GM18502 (cell line): ENCODE data around the gene PRKCE.
"Not testable (repeated sequence)": the region's sequence is repeated elsewhere in the genome, so short reads cannot be mapped to it uniquely, and the experiment has no call there.

ENCODE experiments used
- ATAC-seq: cut with Tn5 transposase; IDR thresholded peaks from one replicate; pipeline ENCODE4 v1.9.1; 2021; ENCODE audit warnings: mild to moderate bottlenecking; ENCODE audit not compliant: unreplicated experiment, poor library complexity

The PRKCE gene

GRCh38 chr2:46184794-46185583 is 533.5 kb downstream of the PRKCE start:
- ATAC-seq, result no peak

DNA sequence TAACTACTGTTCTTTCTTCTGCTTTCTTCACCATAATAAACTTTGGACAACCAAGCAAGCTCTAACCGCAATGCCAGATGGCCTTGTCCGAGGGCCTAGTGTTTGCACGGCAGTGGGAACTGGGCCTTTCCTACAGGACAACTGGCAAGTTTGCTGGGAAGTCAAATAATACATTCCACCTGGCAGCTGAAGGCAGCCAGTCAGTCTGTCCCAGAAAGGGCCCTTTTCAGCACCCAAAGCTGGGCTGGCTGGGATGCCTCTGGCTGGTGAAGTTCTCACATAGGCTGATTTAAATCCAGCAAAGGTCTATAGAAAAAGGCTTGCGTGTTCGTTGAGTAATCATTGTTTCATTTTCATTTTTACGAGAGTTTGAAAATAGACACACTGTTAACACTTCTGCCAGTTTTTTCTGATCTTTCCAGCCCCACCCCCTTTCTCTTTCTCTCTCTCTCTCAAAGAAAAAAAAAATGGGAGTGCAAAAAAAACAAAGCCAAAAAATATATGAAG is 535.7 kb downstream of the PRKCE start:
- ATAC-seq, result peak; percentile 76

DNA sequence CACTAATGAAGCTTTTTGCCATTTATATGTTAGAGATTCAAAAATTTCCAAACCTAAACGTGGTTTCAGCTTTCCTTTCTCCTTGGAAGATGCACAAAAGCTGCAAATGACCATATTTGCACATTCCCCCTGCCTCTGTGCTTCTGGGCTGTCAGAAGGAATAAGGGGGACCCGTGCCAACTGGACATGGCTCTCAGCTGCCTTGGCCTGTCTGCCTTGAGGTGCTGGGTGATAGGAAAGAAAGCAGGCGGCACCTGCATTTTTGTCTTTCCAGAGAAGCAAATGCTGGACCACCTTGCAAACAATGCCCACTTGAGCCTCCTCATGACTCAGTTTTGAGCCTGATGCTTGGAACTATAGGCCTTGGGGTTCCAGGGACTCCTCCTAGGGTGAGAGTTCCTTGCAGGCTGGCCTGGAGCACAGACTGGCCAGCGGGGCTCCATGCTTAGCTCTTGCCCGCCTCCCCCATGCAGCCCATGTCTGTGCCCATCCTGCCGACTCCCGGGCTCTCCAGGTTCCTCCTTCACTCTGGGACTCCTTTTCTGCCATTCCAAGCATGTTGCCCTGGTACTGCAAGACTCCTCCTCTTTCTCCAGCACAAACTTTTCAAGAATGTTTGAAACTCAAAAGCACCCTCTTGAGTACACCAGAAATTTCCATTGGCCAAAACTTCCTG is 536.7 kb downstream of the PRKCE start:
- no peak for ATAC-seq

DNA sequence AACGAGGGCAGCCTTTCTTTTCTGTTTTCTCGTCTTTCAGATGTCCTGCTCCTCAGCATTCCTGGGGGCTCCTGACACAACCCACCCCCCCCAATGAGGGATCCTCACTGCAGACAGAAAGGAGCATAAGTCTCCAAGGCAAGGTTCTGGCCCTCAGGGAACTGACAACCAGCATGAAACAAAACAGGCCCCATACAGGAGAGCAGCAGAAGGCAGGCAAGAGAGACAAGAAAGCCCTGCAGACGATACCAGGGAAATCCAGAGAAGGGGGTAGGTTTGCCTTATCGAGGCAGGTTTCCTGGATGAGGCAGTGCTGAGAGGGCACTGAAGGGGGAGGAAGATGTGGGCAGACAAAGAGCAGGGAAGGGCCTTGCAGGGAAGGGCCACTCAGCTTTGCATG is 541.9 kb downstream of the PRKCE start:
- ATAC-seq, result no peak

GRCh38 chr2:46193855-46194254 is 542.4 kb downstream of the PRKCE start:
- no peak for ATAC-seq

- no peak for ATAC-seq
Observed at GRCh38 chr2:46194856-46195255, 543.4 kb downstream of the PRKCE start.

DNA sequence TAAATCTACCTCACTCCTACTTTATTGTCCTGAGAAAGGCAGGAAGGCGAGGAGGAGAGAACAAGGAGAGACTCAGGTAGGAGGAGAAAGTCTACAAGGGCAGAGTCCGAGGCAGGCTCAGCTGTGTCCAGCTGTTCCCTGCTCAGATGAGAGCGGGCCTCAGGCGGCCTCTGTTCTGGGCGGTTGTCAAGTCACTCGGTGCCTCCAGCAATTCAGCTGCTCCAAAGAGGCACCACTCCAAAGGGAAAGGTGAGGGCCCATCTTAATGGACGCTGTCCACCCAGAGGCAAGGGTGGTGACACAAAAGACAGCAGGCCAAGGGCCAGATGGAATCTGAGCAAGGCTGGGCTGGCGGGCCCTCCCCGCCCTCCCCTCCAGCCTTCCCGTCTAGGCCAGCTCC is 544.3 kb downstream of the PRKCE start:
- ATAC-seq, result no peak

DNA sequence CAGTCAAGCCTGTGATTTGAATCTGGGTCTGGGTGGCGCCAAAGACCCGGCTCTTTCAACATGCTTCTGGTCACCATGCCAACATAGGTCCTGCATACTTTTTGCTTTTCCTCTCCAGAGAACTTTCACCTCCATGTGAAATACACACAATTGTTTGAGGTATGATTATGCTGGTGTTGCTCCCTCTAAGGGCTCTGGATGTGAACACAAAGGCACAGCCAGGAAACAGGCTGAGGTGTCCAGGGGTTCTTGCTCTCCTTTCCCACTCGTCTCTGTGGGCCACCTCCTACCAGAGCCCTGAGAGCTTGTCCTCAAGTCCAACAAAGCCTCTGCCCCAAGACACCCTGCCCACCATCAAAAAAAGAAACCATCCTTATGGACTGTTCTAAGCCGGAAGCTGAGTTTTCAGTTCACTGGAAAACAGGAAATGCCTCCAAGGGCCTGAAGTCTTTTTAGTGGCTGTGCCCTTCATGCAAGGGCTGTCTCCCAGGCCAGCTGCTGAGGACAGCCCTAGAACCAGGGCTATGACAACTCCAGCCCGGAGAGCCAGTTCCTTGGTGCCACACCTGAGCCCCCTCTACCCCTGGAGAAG is 545.5 kb downstream of the PRKCE start:
- ATAC-seq, result no peak

GRCh38 chr2:46197672-46198071 is 546.2 kb downstream of the PRKCE start:
- ATAC-seq, result no peak

DNA sequence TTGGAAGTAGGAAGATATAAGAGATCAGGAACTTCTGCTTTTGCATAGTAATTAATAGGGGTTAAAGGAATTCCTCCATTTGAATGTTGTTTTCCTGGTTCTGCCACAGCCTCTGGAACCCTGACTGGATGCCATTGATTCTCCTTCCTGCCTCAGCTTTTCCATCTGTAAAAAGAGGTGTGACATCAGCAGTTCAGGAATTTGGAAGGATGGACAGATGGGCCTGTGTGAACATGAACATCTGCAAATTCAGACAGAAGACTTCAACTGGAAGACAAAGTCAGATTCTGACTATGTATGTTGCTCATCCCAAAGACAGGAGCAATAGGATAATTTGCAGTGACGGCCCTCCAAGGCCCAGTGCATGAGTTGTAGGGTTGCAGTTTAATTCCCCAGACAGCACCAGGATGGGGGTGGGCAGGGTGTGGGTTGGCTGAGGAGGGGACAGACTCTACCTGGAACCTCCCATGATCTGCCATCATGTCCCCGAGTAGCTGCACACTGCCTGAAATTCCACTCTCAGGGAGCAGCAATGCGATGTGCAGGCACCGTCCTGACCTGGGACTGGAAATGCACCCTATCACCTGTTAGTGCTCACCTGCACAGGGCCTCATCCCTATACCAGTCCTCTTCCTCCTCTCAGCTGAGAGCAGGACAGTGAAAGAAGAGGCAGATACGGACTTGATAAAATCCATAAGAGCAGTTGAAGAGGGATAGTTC is 546.8 kb downstream of the PRKCE start:
- ATAC-seq, result no peak

DNA sequence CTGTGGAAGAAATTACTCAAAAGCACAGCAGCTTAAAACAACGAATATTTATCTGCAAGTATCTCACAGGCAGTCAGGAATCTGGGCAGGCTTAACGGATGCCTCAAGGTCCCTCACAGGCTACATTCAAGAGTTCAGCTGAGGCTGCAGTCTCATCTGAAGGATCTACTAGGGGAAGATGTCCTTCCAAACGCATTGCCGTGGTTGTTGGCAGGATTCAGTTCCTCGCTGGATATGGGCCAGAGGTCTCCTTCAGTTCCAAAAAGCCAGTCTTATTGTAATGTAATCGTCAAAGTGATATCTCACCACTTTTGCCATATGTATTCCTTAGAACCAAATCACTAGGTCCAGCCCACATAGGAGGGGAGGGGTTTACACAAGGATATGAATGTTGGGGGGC is 547.5 kb downstream of the PRKCE start:
- ATAC-seq, result no peak

DNA sequence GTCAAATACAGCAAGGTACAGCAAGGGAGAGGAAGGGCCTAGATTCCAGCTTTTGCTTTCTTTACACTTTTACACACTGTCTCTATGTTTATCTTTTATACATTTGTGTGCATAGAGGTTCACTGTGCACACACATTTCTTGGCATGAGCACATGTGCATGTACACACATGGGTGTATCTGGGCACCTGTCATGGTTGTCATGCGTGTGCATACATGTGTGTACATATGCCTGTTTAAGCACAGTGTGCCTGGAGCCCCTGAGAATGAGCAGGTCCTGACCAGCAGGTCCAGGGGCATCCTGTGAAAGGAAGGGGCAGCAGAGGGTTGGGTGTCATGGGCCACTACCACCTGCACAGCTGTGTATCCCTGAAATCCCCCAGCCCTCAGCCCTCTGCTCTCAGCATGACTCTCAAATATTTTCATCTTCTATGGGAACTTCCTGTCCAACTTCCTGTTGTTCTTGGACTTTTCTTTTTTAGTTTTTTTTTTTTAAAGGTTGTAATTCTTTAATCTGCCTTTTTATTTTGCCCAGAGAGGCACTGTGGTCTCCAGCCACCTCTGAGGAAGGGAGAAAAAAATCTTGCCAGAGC is 548.7 kb downstream of the PRKCE start:
- ATAC-seq, result no peak

DNA sequence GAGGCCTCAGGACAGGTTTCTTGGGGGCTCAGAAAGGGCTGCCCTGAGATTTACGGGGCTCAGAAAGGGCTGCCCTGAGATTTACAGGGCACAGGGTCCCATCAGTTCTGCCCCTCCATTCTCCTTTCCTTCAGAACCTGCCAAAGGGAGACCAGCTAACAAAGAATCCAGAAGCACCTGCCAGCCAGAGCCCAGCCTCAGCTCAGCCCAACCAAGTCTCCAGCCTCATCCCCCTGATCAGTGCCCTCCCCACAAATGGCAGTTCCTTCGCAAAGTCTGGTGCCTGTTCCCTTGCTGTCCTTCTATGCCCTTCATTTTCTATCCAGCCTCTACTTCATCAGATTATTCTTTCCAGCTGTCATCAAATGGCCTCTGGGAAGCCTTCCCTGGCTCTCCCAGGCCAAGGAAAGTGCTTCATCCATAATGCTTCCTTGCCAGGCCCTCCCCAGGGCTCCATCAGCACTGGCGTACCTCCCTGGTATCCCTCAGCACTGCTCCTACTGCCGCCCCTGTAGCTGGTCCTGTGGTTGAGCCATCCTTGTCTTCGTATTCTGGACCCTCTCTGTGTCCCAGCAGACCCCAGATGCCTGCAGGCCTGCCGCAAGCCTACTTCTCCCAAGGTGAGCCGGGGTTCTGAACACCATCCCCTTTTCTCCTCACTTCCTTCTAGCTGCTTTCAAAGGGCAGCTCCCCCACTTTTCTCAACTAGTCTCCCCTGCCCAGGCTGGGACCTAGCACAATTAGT is 549.6 kb downstream of the PRKCE start:
- ATAC-seq, result no peak

- ATAC-seq, result no peak
Observed at GRCh38 chr2:46202453-46202852, 551.0 kb downstream of the PRKCE start.

DNA sequence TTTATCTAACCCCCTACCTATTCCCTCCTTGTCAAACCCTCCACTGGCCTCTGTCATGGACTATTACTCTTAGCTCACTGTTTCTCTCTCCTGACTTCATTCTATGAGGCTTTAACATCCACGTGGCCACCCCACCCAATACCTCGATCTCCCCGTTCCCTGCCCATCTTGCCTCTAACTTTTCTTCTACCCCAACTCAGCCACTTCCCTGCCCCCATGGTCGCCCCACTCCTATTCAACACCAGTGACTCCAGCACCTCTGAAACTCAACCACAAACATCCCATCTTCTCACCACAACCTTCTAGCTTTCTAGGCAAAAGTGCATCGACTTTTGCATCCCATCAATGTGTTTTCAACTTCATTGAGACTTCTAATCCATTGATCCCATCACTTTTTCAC is 551.5 kb downstream of the PRKCE start:
- ATAC-seq, result no peak

DNA sequence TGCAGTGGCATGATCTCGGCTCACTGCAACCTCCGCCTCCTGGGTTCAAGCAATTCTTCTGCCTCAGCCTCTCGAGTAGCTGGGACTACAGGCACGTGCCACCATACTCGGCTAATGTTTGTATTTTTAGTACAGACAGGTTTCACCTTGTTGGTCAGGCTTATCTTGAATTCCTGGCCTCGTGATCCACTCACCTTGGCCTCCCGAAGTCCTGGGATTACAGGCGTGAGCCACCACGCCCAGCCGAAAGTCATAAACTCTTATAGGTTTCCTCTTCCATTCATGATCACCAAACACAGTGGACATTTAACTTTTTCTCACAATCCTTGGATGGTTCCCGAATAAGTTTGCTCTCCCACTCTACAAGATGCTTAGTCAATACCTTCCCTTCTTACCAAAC is 552.2 kb downstream of the PRKCE start:
- ATAC-seq, result not testable (repeated sequence)

DNA sequence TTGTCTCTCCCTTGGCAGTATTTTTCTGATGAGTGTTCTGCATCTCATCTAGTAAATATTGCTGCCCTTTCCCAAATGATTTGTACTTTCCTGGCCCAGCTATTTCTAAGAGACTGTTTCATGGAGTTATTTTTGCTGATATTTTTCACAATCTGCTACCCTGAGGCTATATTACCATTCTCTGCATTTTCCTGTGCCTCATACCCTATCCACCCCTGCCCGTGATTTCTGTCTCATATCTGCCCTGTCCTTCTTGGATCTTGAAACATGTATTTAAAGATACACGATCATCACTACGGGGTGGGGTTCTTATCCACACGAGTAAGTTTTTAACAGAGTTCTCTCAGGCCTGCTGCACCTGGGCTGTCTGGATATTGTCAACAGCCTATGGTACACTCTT is 556.1 kb downstream of the PRKCE start:
- no peak for ATAC-seq

DNA sequence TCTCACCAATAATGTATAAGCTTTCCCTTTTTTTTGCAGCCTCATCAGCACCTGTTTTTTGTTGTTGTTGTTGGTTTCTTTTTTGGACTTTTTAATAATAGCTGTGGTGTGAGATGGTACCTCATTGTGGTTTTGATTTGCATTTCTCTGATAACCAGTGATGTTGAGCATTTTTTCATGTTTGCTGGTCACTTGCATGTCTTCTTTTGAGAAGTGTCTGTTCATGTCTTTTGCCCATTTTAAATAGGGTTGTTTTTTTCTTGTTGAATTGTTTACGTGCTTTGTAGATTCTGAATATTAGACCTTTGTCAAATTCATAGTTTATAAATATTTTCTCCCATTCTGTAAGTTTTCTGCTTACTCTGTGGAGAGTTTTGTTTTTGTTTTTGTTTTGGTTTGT is 557.3 kb downstream of the PRKCE start:
- no peak for ATAC-seq

- ATAC-seq, result no peak
Observed at GRCh38 chr2:46210063-46210462, 558.6 kb downstream of the PRKCE start.

DNA sequence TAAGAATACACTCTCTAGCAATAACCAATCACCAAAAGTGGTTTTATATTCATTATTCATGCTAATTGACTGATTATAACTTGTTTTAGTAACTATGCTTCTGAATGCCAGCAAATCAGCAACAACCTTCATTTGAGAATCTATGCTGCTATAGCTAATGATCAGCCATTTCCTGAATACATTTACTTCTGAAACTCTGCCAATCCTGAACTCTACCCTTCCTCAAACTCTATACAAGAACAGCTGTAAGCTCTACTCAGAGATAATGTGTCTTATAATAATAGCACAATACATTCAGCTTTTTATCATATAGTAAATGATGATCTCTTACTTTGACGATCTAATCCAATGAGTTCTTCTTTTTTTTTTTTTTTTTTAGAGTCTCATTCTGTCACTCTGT is 560.0 kb downstream of the PRKCE start:
- no peak for ATAC-seq
